DMS 273 treated with DMSO at 0.1 percent for 48 hours (cell line): ENCODE measurements around the gene FBLN1.
"Not testable (repeated sequence)": the region's sequence is repeated elsewhere in the genome, so short reads cannot be mapped to it uniquely, and the experiment has no call there.

Source experiments
- DNase-seq: peaks from one replicate; lab custom pipeline; 2025; lab: John Stamatoyannopoulos, UW

The FBLN1 gene

DNA sequence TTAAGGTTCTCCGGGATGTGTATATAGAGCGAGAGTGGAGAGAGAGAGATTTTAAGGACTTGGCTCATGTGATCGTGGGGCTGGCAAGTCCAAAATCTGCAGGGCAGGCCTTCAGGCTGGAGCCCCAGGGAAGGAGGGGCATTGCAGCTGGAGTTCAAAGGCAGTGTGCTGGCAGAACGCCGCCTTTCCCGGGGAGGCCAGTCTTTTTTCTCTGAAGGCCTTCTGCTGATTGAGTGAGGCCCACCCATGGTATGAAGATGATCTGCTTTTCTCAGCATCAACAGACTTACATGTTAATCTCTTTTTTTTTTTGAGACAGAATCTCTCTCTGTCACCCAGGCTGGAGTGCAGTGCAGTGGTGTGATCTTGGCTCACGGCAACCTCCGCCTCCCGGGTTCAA, 25.4 kb downstream of the FBLN1 start:
- no peak for DNase-seq

DNA sequence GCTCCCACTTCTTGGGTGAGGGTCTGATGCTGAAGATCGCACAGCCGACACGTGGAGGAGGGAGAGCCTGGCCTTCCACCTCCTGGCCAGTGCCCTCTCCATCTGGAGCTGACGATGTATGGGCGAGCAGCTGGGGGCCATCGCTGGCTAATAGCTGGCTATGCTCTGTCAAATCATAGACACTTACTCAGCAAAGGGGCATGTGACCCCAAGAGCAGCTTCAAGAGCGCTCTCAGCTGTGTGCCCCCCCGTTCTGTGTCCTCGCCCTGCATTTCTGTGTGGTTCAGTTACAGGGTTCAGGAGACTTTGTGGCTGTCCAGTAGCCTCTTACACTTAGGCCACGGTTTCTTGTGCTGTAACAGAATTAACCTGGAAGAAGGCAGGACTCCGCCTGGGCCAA, 26.4 kb downstream of the FBLN1 start:
- DNase-seq: no peak

GRCh38 chr22:45529971-45530575, 27.4 kb downstream of the FBLN1 start:
- DNase-seq: no peak

- no peak for DNase-seq
These were observed 29.0 kb downstream of the FBLN1 start for GRCh38 chr22:45531441-45532234.

GRCh38 chr22:45532235-45532631, 29.6 kb downstream of the FBLN1 start:
- no peak for DNase-seq

DNA sequence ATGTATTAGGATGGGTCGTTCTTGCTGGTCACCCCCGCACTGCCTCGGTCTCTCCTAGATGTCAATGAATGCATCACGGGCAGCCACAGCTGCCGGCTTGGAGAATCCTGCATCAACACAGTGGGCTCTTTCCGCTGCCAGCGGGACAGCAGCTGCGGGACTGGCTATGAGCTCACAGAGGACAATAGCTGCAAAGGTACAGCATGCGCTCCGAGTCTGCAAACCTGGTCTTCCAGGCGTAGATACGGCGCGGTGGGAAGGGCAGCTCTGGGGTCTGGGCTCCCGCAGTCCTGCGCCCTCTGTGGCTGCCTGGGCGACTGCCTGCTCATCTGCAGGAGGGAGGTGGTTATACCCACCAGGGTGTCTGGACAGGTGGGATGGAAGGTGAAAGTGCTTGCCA, 31.0 kb downstream of the FBLN1 start:
- no peak for DNase-seq

DNA sequence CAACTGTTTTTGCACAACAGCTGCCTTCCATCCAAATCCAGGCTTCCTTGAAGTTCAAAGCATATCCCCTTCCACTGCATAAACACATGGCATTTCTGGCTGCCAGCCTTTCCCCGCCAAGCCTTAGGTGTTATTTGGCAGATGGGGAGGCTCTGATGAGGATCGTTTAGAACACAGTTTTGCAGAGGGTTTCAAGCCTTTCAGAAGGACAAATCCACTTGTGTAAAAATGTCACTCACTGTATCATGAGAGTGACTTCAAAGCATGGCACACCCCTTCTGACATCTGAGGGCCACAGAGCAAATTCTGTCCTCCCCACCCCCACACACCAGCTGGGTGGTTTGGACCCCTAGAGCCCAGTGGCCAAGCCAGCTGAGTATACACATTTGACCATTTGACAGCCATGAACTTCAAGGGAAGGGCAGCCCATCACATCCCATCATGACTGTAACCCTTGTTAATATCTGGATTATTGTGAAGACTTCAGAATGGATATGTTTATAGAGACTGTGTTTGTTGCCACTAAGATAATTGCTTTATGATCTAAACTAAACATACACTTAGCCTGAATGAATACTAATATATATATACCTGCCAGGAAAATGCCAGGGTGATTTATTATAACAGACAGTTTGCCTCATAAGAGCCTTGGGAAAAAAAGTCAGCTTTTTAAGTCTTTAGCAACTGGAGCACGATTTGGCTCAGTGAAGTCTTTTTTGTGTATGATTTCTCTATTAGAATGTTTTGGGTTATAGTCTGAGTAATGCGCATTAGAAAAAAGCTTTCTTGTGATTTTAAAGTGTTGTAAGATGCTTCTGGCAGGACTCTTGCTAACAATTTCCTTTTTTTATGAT, 31.9 kb downstream of the FBLN1 start:
- peak; percentile 70 for DNase-seq

- DNase-seq: peak; percentile 10
These were observed 32.6 kb downstream of the FBLN1 start for GRCh38 chr22:45535290-45535689.

DNA sequence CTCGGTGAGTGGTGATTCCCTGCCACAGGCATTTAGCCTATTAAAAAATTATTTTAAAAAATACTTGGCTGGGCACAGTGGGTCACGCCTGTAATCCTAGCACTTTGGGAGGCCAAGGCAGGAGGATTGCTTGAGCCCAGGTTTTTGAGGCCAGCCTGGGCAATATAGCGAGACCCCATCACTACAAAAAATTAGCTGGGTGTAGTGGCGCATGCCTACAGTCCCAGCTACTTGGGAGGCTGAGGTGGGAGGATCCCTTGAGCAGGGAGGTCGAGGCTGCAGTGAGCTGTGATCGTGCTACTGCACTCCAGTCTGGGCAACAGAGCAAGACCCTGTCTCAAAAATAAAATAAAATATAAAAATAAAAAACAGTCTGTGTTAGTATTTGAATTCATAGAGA, 33.2 kb downstream of the FBLN1 start:
- not testable (repeated sequence) for DNase-seq

DNA sequence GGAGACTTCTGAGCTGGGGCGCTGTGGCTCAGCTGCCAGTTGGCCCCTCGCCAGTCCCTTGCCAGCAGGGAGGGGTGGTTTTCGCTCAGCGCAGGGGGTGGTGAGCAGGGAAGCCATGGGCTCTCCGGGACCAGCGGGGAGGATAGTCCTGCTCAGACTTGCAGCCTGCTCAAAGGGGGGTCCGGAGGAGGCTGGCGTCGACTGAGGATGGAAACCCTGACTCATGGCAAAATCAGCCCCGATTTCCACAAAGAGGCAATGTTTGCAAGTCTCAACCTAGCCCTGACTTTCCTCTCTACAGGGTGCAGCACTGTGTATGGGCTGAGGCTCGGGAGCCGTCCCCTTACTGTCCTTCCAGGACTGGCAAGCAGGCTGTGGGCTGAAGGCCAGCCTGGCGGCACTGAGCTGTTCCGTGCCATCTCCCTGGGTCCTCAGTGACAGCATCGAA, 35.1 kb downstream of the FBLN1 start:
- DNase-seq: peak; percentile 44

DNA sequence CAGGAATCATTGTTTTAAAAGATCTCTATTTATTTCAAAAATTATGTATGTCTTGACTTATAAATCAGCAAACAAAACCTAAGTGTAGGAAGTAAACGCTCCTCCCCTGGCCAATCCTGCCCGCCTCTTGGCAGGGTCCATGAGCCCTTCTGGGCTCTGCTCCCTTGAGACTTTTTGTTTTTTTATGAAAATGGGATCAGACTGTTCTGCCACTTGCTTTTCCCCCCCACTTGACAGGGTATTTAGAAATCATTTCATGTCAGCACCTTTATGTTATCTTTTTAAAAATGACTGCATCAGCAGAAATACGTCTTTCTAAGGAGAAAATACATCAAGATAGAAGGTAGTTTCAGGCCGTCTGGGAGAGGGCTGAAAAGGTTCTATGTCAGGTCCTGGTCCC, 35.6 kb downstream of the FBLN1 start:
- DNase-seq: no peak

DNA sequence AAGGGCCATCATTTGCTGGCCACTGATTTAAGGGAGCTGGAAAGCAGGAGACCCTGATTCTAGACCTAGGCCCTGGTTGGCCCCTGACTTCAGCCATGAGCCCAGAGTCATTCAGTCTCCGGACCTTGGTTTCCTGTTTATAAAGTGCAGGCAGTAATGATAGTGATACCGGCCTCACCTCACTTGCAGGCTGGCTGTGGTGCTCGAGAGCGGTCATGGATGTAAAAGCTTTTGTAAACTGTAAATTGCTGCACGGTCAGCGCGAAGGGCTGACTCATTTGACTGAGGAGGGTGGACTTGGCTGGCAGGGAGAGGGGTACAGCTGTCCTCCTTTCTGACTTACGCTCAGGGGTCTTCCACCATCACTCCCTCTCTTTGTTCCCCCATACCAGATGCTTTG, 37.4 kb downstream of the FBLN1 start:
- no peak for DNase-seq

DNA sequence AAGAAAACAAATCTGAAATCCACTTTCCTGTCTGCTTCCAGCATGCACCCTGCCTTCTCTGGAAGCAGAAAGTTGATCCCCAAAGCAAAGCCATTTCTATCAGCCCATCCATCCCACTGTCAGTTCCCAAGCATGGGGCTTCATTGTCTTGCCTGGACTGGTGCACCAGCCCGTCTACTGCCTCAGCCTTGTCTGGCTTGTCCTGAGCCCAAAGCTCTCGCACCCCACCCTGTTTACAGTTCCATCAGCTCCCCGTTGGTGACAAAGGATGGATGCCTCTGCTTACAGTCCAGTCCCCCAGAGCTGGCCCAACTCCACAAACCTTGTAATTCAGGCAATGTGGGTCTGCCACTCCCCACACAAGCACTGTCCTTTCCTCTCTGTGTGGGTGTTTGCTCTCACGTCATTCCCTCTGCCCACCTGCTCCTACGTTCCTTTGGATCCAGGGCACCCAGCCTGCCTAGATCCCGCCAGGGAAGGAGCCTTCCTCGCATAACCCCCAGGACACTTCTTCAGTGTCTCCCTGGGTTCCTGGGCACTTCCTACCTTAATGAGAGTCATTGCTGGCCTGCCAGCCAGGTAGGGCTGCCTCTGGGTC, 38.8 kb downstream of the FBLN1 start:
- DNase-seq: no peak

GRCh38 chr22:45542001-45542520, 39.4 kb downstream of the FBLN1 start:
- no peak for DNase-seq

- DNase-seq: not testable (repeated sequence)
These were observed 40.1 kb downstream of the FBLN1 start for GRCh38 chr22:45542736-45543135.

- DNase-seq: no peak
These were observed 40.6 kb downstream of the FBLN1 start for GRCh38 chr22:45543243-45543642.

GRCh38 chr22:45544588-45545170, 42.0 kb downstream of the FBLN1 start:
- no peak for DNase-seq

DNA sequence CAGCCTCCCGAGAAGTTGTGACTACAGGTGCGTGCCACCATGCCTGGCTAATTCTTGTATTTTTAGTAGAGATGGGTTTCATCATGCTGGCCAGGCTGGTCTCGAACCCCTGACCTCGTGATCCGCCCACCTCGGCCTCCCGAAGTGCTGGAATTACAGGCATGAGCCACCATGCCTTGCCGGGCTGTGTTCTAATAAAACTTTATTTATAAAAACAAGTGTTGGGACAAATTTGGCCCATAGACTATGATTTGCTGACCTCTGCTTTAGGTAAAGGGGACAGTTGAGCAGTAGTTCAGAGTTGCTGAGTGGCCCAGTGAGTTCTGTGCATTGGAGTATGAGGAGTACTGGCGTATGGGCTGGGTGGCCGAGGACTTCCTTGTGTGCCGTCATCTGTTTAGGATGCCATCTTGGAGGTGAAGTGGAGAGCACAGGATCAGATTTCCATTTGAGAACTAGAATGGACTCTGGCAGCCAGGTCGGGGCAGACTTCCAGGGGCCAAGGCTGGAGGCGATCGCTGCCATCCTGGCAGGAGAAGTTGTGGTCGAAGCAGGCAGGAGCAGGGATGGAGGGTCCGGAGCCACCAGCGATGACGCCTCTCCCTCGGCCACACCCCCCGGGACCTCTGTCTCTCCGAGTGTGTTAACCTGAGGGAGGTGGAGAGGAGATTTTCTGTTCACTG, 43.8 kb downstream of the FBLN1 start:
- DNase-seq: no peak

- no peak for DNase-seq
These were observed 44.3 kb downstream of the FBLN1 start for GRCh38 chr22:45547016-45547345.

GRCh38 chr22:45547731-45548130, 45.0 kb downstream of the FBLN1 start:
- DNase-seq: no peak

DNA sequence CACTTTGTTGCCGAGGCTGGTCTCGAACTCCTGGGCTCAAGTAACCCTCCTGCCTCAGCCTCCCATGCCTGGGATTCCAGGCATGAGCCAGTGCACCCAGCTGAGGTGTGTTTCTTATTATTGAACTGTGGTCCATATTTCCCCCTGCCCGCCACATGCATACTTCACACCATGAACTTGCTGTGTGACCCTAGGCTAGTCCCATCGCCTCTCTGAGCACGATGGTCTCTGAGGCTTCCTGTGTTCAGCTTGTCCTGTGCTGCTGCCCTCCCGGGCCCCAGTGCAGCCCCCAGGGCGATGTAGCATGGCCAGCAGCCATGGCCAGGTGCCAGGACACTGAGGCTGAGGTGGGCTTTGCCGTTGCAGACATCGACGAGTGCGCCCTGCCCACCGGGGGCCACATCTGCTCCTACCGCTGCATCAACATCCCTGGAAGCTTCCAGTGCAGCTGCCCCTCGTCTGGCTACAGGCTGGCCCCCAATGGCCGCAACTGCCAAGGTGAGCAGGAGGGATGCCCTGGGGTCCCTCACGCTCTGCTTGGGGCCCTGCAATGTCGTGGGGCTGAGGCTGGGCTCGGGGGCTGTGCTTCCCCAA, 45.7 kb downstream of the FBLN1 start:
- DNase-seq: no peak
